Inferior parietal cortex (tissue), 1 donor: Measurements from ENCODE around the gene SHANK2.
"Not testable (repeated sequence)": the region's sequence is repeated elsewhere in the genome, so short reads cannot be mapped to it uniquely, and the experiment has no call there.

Experiments used
- DNase-seq: peaks from one replicate; pipeline ENCODE4 v3.0.0-alpha.2; 2016; ENCODE audit errors: extremely low spot score

Gene SHANK2

DNA sequence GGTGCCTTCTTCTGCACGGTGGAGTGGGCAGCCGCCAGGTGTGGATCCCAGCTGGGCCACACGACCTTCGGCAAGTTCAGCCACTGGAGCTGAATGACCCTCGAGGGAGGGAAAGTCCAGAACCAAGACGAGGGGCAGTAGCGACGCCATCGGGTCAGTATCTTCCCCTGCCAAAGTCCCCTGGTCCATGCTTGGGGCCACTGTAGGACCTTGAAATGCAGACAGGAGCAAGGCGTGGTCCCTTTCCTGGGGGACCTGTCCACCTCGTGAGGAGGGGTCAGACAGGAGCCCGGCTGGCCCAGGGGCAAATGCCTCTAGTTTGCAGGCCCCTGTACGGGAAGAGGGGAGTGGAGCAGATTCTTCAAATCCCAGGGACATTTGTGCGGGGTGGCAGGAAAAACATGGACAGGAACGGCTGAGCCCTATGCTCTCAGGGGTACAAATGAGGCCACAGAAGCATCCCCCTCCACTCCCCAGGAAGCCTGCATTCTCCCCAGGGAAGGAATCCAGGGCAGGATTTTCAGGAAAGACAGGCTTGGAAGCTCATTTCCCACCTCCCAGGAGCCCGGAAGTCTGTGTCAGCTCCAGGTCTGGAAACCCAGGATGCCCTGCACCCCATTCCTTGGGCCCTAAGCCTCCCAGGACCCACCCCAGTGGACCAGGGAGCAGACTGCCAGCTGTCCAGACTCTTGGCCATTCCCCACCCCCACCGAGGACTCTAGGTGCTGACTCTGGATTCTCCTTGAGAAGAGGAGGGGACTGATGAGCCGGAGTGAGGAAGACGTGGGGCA lies 6.6 kb downstream of the SHANK2 start:
- DNase-seq: no peak

DNA sequence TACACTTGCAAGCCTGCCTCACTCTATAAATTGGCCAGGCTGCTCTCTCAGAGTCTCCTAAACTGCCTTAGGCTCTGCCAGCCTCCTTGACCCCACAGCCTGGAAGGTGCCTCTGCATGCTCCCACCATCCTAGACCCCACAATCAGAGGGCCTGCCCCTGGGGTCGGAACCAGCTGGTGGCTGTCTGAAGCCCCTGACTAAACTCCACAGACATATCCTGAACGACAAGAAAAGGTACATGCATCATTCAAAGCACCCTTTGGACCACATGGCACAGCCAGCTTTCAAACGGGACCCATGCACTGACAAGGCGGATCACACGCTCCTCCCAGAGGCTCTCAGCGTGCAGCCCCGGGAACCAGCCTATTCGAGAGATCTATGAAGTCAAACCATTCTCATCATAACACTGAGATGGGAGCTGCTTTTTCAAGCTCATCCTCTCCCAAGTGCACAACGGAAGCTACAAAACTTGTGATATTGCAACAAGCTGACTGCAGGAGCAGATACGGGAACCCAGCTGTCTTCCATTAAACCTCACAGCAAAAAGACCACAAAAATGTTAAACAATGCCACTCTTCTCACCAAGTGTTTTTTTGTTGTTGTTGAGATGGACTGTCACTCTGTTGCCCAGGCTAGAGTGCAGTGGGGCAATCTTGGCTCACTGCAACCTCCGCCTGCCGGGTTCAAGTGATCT lies 8.1 kb downstream of the SHANK2 start:
- DNase-seq: no peak

DNA sequence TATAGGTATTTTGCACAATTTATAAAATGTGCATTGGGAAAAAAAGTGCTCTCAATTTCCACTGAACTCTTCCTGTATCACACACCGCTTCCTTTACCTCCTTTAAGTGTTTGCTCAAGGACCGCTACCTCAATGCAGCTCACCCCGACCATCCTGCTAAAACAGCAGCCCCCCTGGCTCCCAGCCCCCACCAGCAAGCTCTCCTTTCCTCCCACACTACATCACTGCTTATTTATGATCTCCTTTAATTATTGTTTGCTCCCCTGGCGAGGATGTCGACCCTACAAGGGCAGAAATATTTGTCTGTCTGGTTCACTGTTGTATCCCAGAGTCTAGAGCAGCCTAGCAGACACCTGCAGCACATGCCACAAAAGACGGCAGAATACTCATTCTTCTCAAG lies 10.0 kb downstream of the SHANK2 start:
- DNase-seq: no peak

DNA sequence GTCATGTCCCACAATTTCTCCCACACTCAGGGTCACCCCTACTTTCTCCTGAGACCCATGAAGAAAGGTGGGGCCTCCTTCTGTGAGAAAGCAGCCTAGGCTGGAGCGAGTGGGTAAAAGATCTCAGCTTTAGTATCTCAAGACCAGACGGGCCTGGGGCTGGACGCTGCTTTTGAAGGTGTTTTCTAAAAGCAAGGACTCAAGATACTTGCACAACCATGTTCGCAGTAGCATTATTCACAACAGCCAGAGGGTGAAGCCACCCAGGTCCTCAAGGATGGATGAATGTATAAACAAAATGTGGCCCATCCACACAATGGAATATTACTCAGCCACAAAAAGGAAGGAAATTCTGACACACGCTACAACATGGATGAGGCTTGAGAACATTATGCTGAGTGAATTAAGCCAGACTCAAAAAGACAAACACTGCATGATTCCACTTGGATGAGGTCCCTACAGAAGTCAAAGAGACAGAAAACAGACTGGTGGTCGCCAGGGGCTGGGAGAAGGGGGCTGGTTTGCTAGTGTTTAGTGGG lies 10.6 kb downstream of the SHANK2 start:
- no peak for DNase-seq

DNA sequence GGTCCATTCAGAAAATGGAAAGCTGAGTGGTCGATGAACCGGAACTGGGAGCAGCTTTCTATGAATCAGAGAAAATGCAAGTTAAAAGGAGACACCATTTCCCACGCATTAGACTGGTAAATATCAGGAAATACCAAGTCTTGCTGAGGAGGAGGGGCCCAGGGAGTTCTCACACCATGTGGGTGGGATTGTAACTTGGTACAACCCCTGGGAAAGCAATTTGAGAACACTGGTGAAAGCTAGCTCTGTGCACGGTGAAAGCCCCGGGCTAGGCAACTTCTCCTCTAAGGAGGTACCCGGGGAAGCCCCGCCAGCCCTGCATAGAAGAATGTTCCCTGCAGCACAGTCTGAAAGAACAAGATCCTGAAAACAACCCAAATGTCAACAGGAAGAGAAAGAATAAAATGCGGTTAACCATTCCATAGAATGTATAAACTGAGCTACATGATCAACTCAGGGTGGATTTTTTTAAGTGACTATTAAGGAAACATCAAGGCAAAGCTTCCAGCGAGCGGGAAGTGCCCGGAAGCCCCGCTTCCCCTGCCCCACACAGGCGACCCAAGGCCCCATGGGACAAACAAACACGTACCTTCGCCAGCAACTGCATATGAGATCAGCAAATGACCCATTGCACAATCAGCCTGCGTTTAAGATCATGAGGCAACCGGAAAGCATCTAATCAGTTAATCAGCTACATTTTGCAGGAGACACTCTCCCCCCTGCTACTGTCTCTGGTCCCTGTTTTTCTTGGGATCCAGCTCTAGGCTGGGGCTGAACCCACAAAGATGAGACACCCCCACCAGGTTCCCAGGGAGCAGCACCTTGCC lies 11.3 kb downstream of the SHANK2 start:
- DNase-seq: no peak

DNA sequence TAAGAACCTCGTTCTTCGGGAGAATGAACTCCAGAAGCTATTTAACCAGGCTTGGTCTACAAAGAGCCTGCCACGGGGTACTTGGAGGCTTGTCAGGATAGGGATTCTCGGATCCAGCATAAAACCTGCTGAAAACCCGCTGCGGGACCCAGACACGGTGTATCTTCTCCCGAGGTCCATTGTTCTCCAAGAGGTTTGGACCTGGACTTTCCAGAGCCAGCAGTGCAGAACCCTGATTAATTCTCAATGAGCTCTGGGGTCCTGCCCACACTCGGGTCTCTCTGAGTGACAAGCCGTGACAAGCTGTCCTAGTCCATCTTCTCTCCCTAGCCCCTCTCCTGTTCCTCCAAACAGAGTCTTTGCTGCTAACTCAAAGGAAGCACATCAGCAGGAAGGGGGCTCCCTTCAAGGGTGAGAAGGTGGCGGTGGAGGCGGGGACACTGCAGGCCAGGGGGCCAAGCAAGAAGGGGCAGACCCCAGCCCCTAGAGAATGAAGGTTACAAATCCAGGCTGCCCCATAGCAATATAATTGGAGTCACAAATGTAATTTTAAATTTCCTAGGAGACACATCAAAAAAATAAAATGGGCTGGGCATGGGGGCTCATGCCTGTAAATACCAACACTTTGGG lies 12.2 kb downstream of the SHANK2 start:
- no peak for DNase-seq

DNA sequence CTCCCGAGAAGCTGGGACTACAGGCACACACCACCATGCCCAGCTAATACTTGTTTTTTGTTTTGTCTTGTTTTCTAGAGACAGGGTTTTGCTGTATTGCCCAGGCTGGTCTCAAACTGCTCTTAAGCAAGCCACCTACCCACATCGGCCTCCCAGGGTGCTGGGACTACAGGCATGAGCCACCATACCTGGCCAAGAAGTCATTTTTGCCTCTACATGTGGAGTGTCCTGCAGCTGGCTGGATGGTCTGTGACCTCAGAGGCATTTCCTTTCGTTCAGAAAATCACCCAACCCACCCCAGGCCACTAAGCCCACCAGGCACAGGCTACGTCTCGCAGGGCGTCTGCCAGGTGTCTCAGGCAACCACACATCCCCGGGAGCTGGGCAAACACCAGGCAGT lies 12.8 kb downstream of the SHANK2 start:
- DNase-seq: no peak

DNA sequence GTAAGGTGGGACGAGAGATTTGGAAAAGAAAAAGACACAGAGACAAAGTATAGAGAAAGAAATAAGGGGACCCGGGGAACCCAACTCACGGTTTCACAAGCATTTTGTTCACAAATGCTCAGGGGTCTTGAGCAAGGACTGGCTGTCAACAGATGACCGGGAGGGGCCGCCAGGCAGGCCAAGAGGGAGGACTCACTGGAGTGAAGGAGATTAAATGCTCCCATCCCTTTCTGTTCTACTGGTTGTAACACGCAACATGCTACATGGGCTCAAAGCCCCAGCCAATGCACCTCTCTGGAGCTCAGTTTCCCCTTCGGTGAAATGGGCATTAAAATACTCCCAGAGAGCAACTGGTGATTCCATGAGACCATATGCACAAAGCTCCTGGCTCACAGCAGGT lies 13.4 kb downstream of the SHANK2 start:
- DNase-seq: no peak

DNA sequence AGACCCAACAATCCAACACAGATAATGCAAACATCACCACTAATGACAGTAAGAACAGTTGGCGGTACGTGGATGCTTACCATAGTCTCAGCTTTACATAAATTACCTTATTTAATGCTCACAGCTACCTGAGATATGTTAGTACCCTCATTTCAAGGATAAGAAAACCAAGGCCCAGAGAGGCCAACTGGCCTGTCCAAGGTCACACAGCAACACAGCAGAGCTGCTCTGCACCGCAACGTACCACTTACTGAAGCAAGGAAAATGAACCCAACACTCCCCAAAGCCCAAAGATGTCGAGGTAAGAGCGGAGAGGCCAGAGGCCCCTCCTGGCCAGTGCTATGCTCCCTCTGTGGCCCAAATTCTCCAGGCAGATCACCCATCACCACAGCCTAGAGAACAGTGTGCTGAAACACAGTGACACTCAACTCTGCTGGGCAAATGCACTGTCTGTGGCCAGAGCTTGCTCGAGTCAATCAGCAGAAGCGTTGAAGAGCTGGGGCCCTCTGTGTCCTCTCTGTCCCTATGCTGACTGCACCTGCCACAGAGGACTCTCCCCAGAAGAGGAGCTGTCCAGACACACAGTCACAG lies 14.0 kb downstream of the SHANK2 start:
- DNase-seq: no peak

DNA sequence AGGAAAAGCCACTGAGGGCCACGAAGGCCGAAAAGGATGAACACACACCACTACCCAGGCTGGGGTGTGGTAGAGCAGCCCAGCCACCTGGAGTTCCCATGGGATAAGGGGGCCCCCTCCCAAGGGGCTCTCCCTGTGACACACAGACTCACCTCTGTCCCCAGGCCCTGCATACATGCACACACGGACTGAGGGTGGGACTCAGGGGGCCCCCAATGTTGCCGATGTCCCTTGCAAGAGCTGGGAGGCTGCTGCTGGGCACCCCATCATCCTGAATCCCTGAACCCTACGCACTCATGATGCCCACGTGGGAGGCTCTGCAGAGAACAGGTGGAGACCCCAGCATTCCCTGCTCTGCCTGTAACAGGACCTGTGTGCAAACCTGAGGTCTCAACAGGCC lies 14.5 kb downstream of the SHANK2 start:
- DNase-seq: no peak

DNA sequence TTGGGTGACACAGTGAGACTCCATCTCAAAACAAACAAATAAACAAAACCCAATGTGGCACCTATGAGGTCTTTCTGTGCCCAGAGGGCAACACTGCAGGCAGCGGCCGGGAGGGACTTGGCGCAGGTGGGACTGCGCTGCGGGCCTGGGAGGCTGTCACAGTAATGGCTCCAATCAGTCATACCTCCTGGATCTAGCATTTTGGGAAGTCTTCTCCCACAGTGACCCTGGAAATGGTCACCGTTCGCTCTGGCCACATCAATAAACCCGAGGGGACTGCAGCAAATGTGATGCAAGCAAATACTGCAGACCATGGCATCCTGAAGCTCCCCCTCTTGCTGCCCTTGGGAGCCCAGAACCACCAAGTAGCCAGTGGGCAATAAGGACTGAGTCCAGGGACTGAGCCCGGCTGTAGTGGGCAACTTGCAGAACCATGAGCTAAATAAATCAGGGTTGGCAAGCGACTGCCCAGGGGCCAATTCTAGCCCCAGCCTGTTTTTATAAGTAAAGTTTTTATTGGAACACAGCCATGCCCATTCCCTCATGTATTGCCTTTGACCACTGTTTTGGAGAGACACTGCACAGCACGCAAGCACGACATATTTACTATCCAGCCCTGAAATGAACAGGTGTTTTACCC lies 15.4 kb downstream of the SHANK2 start:
- no peak for DNase-seq

DNA sequence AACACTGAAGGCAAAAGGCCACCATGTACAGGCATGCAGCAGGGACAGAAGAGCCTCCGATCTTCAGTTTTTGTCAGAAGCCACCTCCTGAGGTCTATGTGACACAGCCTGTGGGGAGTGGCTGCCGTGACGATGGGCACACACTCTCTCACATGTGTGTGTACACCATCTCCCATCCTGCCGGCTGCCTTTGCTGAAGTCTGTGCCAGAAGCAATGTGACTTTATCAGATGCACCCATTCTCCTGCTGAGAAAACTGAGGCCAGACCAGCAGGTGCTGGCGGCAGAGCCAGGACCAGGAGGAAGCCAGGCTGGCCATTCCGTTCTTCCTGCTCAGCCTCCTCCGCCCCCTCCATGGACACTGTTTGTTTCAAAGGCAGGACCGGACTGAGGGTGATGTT lies 16.7 kb downstream of the SHANK2 start:
- no peak for DNase-seq

DNA sequence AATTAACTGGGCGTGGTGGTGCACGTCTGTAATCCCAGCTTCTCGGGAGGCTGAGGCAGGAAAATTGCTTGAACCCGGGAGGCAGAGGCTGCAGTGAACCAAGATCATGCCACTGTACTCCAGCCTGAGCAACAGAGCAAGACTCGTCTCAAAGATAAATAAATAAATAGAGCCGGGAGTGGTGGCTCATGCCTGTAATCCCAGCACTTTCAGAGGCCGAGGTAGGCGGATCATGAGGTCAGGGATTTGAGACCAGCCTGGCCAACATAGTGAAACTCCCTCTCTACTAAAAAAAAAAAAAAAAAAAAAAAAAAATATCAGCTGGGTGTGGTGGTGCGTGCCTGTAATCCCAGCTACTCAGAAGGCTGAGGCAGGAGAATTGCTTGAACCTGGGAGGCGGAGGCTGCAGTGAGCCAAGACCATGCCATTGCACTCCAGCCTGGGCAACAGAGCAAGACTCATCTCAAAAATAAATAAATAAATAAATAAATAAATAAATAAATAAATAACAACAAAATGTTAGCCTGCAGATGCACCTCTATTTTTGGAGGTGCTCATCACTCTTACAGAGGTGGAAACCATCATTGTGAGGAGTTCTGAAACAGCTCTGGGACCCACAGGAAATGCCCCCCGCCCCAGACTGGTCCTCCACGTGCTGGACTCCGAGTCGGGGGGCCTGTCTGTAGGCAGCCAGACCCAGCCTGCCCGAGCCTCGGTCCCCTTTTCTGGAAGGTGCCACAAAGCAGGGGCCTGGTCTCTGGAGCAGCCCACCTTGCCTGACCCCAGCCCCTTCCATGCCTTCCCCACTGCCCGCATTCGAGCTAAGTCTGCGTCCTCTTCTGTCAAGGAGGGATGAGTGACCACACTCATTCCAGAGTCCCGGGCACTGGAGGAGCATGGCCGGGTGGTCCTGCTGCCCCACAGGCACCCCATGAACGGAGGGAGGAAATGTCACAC lies 18.2 kb downstream of the SHANK2 start:
- DNase-seq: not testable (repeated sequence)

DNA sequence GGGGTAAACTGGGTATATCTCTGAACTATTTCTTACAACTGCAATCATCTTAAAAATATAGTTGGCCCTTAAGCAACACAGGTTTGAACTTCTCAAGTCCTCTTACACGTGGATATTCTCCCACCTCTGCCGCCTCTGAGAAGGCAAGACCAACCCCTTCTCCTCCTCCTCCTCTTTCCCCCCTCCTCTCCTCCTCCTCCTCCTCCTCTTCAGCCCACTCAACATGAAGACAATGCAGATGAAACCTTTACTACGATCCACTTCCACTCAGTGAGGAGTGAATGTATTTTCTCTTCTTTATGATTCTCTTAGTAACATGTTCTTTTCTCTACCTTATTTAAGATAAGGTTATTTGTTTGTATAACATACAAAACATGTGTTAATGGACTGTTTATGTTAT lies 20.0 kb downstream of the SHANK2 start:
- DNase-seq: no peak

DNA sequence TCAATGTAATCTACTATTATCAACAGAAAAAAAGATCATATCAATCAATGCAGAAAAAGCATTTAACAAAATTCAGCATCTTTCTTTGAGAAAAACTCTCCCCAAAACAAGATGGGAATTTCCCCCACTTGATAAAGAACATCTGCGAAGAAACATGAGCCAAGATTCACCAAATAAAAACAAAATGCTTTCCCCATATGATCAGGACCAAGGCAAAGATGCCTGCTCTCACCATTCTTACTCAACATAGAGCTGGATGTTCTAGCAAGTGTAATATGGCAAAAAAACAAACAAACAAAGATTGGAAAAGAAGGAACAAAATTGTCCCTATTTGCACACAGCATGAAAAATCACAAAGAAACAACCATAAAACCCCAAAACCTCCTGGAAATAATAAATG lies 23.4 kb downstream of the SHANK2 start:
- DNase-seq: no peak

DNA sequence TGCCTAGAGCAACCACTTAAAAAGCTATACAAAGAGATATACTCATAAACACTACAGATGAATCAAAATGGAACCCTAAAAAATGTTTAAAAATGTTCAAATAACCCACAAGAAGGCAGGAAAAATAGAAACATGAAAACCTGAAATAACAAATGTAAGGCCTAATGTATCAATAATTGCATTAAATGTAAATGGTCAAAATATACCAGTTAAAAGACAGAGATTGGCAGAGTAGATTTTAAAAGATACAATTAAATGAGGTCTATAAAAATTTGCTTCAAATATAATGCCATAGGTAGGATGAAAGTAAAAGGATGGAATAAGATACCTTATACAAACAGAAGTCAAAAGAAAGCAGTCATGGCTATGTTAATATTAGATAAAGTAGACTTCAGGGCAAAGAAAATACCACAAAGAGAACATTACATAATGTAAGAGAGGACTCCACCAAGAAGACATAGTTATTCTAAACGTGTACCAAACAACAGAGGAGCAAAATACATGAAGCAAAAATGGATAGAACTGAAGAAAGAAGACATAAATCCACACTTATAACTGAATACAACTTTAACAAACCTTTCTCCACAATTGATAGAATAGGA lies 25.2 kb downstream of the SHANK2 start:
- no peak for DNase-seq

DNA sequence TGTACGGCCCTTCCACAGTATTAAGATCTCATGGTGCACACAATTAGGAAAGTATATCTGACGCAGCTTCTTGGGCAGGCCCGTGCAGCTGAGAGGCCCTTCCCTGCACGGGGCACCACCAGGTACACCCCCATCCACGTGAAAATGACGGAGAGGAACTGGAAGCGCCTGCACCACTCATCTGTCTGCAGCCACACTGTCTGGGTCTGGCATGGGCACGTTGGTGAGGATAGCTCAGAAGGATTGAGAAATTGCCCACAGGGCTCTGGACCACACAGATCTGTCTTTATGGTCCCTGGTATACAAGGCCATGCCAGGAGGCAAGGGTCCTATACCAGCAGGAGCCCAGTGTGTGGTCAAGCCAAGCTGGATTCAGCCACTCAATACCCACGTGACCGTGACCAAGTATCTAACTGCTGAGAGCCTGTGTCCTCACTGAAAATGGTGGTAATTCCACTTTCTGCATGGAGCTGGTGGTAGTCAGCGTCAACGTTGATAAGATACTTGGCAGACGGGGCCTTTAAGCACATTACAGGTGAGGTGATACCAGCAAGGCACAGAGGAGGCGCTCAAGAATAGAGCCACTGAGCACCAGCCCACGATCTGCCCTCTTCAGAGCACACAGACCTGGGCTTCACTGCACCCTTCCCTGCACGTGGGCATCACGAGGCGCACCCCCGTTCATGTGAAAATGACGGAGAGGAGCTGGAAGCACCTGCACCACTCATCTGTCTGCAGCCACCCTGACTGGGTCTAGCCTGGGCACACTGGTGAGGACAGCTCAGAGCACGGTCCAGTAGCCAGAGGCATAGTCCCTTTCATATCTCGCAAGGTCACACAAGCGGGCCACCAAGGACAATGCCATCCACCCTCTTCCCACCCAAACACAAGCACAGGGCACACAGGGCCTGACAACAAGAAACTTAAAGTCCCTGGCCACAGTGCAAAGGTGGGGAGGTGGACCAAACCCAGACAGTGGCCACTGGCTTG lies 28.4 kb downstream of the SHANK2 start:
- no peak for DNase-seq

DNA sequence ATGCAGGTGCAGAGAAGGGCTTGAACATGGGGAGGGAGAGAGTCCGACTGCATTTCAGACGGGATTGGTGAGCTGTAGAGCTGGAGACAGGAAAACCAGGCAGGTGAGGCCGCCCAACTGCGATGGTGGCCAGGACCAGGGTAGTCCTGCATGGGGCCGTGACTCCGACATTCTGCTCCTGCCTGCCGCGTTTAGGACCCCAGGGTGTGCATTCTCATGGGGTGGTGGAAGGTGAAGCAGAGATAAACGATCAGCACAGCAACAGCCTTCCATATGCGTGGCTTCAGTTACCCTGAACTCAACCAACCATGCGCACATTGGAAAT lies 29.3 kb downstream of the SHANK2 start:
- no peak for DNase-seq
